Forelimb muscle (tissue), 1 donor: ENCODE data around the gene POMP. TPM values are rescaled to one million over a fixed set of nuclear protein-coding genes. Genes with fewer than 3 reads are reported as not detected.
A peak's percentile ranks its signal among the peaks of the same experiment; 100 is the strongest.

Source experiments
- DNase-seq: peaks from one replicate; pipeline ENCODE4 v3.0.0-alpha.2; 2013; ENCODE audit warnings: low read depth
- polyA plus RNA-seq: library from polyadenylated mRNA; unstranded; fragments of 120-200 nt; gene quantifications from one replicate; pipeline ENCODE4 v1.2.1, GENCODE V29; 2013; ENCODE audit not compliant: insufficient read length

POMP gene, protein sequence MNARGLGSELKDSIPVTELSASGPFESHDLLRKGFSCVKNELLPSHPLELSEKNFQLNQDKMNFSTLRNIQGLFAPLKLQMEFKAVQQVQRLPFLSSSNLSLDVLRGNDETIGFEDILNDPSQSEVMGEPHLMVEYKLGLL
- 62.6 TPM for polyA plus RNA-seq

DNA sequence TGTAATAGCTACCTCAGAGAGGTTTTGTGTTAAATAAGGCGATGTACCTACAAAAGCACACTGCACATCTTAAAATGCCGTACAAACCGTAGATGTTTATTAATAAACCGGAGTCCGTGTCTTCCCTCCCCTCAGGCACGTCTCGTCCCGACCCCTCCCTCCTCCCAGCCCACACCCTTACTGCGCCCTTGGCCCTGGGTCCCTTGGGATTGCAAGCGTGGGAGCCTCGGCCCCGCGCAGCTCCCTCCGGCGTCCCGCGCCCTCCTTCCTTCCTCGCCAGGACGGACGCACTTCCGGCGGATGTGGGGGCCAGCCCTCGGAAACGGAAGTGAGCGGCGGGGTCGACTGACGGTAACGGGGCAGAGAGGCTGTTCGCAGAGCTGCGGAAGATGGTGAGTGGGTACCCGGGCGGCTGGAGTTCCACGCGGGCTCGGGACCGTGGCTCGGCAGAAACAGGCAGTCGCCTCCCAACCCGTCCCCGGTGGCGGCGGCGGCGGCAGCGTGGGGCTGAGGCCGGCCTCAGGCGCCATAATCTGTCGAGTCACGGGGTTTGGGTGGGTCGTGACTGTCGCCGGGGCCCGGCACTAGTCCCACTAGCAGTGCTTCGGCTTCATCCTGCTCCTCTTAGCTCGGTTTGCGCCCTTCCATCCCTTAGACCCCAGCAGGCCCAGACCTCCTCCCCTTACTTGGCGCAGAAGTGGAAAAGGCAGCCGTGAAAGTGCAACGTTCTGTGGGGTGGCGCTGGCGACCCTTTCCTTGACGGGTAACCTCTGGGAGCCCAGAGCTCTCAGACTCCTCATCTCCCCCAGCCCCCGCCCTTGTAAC, at the start of gene POMP:
TSS of gene POMP (plus strand) at position 335 of the 825 bp plus-strand sequence. CDS start at position 390, 55 bp downstream.
- DNase-seq: peak; percentile 71

GRCh38 chr13:28609381-28609780, 49.5 kb upstream of the POMP start:
- no peak for DNase-seq

DNA sequence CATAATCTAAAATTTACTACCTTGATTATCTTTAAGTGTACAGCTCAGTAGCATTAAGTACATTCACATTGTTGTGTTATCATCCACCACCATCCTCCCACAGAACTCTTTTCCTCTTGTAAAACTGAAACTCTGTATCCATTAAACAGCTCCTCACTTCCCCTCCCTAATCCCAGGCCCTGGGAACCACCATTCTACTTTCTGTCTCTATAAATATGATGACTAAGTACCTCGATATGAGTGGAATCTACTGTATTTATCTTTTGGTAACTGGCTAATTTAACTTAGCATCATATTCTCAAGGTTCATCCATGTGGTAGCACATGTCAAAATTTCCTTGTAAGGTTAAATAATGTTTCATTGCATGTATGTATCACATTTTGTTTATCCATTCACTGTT, 49.0 kb upstream of the POMP start:
- DNase-seq: no peak

DNA sequence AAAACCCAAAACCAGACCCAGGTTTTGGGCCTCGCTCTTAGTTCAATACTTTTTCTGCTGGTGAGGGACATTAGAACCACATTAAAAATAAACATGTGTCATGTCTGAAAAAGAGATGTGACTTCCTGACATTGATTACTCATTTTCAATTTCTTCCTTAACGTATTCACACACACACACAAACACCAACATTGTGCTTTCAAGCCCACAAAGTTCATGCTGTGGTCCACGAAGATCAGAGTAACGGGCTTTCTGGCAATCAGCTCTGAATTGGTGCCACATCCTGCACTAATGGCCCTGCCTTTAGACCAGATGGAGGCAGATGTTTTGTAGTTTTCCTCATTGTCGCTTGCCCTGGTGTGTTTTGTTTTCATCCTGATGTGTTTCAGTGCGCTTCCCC, 47.9 kb upstream of the POMP start:
- DNase-seq: no peak

DNA sequence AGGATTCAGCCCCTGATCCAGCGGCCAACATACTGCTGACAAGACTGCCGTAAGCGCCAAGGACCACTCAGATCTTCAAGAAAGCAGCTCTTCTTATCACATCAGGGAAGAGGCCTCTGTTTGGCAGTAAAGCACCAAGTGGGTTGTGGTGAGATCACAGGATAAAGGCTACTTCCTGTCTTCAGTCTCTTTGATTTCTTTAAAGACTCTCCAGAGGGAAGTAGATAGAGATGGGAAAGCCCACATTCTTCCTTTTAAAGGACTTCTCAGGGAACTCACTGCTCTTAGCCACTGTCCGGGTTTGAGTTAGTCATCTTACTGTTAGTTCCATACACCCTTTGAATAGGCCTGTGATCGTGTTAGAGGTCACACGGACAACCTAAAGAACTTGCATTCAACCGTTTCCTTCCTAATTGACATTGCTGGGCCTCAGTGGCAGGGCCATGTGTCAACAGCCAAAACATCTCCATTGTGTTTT, 47.2 kb upstream of the POMP start:
- no peak for DNase-seq

DNA sequence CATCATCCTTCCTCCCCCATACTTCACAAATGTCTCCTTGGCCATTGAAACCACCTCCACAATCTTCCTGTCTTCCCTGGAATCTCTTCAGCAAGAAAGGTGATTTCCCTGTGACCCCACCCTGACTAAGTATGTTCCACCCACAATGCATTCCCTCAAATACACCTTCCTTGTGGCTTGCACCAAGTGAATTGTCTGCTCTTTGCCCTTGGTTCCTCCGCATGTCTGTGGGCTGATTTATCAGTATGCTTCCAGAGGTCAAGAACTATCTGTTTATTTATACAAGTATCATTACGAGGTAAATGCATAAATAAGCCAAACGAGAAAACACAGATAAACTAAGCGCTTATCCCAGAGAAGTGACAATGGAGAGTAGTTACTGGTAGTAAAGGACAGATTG, 45.4 kb upstream of the POMP start:
- no peak for DNase-seq

DNA sequence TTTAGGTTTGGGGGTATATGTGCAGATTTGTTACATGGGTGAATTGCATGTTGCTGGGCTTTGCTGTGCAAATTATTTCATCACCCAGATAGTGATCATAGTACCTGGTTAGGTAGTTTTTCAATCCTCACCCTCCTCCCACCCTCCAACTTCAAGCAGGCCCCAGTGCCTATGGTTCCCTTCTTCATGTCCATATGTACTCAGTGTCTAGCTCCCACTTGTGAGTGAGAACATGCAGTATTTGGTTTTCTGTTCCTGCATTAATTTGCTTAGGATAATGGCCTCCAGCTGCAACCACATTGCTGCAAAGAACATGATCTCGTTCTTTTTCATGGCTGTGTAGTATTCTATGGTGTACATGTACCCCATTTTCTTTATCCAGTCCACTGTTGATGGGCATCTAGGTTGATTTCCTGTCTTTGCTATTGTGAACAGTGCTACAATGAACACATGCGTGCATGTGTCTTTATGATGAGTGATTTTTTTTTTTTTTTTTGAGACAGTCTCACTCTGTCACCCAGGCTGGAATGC, 42.9 kb upstream of the POMP start:
- no peak for DNase-seq

DNA sequence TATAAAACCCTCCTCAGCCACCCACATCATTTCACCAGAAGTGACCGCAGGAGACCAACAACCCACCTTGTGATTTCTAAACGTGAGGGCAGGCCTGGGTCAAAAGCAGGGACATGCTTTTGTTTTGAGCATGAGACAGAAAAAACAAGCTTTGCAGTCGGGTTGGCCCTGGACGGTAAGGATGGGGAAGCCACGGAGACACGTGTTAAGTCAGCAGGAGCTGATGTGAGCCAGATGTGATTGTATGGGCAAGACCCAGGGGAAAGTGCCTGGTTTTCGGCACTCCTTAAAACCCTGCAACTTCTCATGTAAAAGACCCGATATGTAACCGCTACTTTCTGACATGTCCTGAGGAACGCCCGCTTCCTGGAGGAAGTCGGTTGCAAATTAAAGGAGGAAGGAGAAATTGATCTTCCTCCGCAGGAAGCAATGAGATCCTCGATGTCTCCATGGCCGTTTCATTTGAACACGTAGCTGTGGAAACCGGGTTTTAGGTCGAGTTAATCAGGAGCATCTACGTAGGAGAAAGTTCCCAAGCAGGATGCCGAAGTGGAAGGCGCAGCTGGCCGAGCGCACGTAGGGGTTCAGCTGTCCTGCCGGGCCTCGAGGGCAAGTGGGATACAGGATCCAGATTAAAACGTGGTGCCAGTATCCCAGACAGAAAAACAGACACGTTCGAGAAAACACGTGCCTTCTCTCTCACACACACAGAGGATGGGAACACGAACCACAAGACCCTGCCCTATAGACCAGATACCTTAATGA, 40.5 kb upstream of the POMP start:
- DNase-seq: no peak

DNA sequence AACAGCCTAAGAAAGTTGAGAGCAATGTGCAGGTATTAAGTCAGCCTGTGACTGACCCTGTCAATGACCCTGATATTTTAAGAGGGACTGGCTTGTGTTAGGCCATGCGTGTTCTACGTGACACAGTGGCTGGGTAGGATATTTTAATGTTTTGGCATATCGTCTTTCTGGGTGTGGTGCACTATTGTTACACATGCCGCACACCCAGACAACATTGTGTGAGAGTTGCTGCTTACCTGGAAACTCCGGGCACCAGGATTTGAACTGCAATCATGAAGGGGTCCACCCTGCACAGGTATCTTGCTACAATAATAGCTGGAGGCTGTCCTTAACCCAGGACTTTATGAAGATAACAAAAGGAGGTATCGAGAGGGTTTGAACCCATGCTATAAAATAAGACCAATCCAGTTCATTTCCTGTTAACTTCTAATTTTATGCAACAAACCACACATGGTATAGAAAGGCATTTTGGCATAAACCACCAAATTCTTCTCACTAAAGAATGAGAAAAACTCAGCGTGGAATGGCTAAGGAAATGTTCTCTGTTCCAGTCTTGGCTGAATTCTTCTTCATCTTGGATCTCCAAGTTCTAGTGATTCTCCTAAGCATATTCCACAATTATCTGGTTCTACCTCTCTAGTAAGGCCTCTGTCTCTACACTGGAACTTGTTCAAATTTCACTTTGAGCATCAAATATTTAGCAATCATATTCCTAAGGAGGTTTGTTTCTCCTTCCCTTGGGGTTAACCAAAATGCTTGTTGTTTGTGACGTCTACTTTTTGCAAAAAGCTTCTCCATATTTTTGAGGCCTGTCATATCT, 38.7 kb upstream of the POMP start:
- DNase-seq: no peak

DNA sequence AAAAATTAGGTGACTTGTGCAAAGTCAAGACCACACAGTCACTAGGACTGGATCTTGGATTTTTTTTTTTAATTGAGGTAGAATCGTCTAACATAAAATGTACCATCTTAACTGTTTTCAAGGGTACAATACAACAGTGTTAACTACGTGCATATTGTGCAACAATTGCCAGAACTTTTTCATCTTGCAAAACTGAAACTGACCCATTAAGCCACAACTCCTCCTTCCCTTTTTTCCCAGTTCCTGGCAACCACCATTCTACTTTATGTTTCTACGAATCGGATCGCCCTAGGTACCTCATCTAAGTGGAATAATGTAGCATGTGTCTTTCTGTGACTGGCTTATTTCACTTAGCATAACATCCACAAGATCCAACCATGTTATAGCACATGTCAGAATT, 37.5 kb upstream of the POMP start:
- DNase-seq: no peak

DNA sequence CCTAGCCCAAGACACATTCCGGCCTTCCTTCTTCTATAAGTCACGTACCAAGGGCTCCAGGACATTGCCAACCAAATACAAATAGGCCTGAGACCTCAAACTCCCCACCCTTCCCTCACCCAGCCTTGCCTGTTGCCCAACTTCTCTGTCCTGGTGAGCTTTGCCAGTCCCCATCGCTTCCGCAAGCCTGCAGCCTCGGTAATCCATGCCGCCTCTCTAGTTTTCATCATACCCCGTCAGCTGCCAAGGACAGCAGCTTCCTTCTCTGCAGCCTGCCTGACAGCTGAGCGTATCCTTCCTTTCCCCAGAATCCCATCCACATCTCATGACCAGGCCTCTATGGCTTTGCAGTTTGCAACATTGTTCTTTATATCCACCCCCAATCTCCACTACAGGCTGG, 36.6 kb upstream of the POMP start:
- no peak for DNase-seq

DNA sequence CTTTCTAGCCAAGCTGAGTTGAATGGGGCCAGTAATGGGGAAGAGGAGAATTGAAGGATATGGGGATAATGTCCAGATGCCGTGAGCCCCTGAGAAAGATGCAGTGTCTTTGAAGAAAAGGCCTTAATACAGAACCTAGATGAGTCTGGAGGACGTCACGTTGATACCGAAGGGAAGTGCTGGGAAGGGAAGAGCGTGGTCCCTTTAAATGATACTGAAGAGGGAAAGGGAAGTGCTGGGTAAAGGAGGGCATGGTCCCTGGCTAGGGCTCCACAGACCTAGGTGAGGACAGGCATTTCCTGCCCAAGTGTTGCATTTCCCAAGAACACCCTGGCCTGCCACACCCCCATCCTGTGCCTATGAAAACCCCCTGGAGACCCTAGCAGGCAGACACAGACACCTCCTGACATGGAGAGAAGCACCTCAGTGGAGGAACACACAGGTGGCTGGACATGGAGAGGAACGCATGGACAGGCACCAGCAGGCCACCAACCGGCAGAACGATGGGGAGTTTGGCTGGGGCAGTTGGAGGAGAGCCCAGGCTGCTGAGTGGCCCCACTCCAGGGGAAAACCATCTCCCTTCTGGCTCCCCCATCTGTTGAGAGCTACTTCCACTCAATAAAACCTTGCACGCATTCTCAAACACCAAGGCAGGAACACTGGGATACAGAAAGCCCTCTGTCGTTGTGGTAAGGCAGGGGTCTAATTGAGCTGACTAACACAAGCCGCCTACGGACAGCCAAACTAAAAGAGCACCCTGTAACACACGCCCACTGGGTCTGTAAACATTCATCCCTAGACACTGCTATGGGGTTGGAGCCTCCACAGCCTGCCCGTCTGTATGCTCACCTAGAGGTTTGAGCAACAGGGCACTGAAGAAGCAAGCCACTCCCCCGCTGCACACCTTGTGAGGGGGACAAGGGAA, 34.9 kb upstream of the POMP start:
- DNase-seq: no peak

- DNase-seq: no peak
Measured at GRCh38 chr13:28624707-28625432, 34.1 kb upstream of the POMP start.

DNA sequence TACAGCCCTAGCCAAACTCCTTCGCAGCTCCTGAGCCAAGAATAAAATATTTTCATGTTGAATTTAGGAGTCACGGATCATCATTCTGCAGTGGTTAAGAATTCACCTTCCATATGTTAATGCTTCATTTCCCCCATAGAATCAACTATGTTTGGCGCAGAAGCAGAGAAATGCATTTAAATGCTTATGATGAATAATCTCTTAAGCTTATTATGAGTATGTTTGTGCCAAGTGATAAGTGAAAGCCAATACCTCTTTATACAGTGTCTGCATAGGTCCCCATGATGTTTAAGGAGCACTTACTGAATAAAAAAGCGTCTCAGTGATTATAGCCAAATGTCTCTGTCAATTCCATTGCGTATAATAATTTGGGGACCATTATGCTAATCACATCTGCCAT, 32.7 kb upstream of the POMP start:
- DNase-seq: no peak

- DNase-seq: no peak
Measured at GRCh38 chr13:28628241-28628640, 30.7 kb upstream of the POMP start.

- DNase-seq: no peak
Measured at GRCh38 chr13:28630869-28631268, 28.1 kb upstream of the POMP start.

- DNase-seq: no peak
Measured at GRCh38 chr13:28631801-28632200, 27.1 kb upstream of the POMP start.

DNA sequence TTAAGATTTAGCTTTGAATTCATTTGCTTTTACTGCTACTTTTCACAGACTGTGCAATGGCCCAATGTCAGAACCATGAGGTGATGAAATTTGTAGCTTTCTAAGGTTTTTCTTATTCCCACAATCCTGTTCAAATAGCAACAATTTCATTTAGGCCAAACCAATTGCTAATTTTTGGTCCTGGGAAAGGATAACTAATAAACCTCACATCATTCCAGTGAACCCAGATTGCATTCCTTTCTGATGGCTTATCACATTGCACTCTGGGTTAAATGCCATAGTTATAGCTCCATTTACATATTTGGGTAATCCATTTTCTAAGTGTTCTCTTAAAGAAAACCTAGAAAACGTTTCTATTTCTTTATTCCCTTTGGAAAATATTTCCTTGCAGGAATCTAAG, 22.9 kb upstream of the POMP start:
- DNase-seq: no peak

GRCh38 chr13:28636677-28637317, 22.1 kb upstream of the POMP start:
- no peak for DNase-seq
